Immature natural killer cell (primary cell): Measurements from ENCODE around the gene CD93. TPM values are rescaled to one million over a fixed set of nuclear protein-coding genes. Genes with fewer than 3 reads are reported as not detected.

ENCODE experiments used
- DNase-seq, 3 donors: peaks; one replicate each; pipeline ENCODE4 v3.0.0; 2022; ENCODE audit warnings: mixed read lengths in 1 of 3
- H3K27ac Mint-ChIP-seq, 6 donors: one replicate each; pipeline ENCODE4 v1.8.0; 2020; ENCODE audit warnings: mixed read lengths in 6 of 6, mild to moderate bottlenecking in 5 of 6, inconsistent platforms in 4 of 6, moderate library complexity in 3 of 6
- H3K27me3 Mint-ChIP-seq, 3 donors: one replicate each; pipeline ENCODE4 v1.8.0; 2020 to 2021; ENCODE audit warnings: low read depth in 3 of 3, mild to moderate bottlenecking in 3 of 3, mixed read lengths in 3 of 3, moderate library complexity in 3 of 3, inconsistent platforms in 1 of 3
- H3K36me3 Mint-ChIP-seq, 3 donors: one replicate each; pipeline ENCODE4 v1.8.0; 2020; ENCODE audit warnings: mixed read lengths in 3 of 3, inconsistent platforms in 2 of 3, mild to moderate bottlenecking in 2 of 3
- H3K4me1 Mint-ChIP-seq, 2 donors: one replicate each; pipeline ENCODE4 v1.8.0; 2020; ENCODE audit warnings: inconsistent platforms in 2 of 2, mild to moderate bottlenecking in 2 of 2, mixed read lengths in 2 of 2, moderate library complexity in 1 of 2
- H3K4me3 Mint-ChIP-seq, 5 donors: one replicate each; pipeline ENCODE4 v1.8.0; 2020; ENCODE audit warnings: mild to moderate bottlenecking in 5 of 5, mixed read lengths in 5 of 5, inconsistent platforms in 3 of 5, moderate library complexity in 3 of 5
- H3K9me3 Mint-ChIP-seq, 6 donors: one replicate each; pipeline ENCODE4 v1.8.0; 2020; ENCODE audit warnings: mild to moderate bottlenecking in 6 of 6, mixed read lengths in 6 of 6, inconsistent platforms in 4 of 6, moderate library complexity in 3 of 6
- polyA plus RNA-seq, 3 donors: library from polyadenylated mRNA; unstranded; fragments of 300-500 nt; fragmentation: Illumina TruSeq; gene quantifications; one replicate each; pipeline ENCODE4 v1.2.3, GENCODE V29; 2021

Gene CD93
- polyA plus RNA-seq, 3 donors from 2014 or later: 0.18 to 0.71 TPM; not detected in 1

- no peak overlapping the region for H3K27ac Mint-ChIP-seq
- no peaks in the 10 kb centered on the region for H3K4me1 Mint-ChIP-seq
- DNase-seq: no peak
- H3K9me3 Mint-ChIP-seq: no peaks in the 10 kb centered on the region
- H3K27me3 Mint-ChIP-seq: peaks cover 0 to 7% (median 0%) of the 10 kb centered on the region in 3 donors
- H3K36me3 Mint-ChIP-seq: no peaks in the 10 kb centered on the region
- no peak overlapping the region for H3K4me3 Mint-ChIP-seq
Measured at GRCh38 chr20:23125159-23125558, 39.0 kb upstream of the CD93 start.

DNA sequence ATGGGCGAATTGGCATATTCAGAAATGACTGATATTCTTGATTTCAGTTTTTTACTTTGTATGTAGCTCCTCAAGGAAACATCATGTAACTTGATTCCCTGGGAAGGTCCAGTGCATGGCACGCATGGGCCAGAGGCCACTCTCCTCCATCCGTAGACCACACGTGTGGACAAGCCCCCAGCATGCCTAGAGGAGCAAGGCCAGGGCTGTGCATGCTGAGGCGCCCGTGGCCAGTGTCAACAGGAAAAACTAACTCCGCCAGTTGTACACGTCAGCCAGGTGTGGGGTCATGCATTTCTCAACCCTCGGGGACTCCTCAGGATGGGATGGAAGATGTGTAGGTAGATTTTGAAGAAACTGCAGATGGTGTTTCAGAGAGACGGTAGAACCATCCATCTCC, 37.8 kb upstream of the CD93 start:
- Mint-ChIP-seq H3K4me1 (no peaks in the 10 kb centered on the region), H3K36me3 (no peaks in the 10 kb centered on the region), H3K4me3 (no peak overlapping the region), H3K9me3 (no peaks in the 10 kb centered on the region), H3K27me3 (peaks cover 0 to 7% (median 0%) of the 10 kb centered on the region in 3 donors), H3K27ac (no peak overlapping the region)
- DNase-seq: no peak

- no peak for DNase-seq
- Mint-ChIP-seq H3K4me1 (no peaks in the 10 kb centered on the region), H3K27me3 (peaks cover 0 to 7% (median 0%) of the 10 kb centered on the region in 3 donors), H3K27ac (no peak overlapping the region), H3K9me3 (no peaks in the 10 kb centered on the region), H3K36me3 (no peaks in the 10 kb centered on the region), H3K4me3 (no peak overlapping the region)
Measured at GRCh38 chr20:23122796-23123655, 36.9 kb upstream of the CD93 start.

GRCh38 chr20:23122321-23122720, 36.2 kb upstream of the CD93 start:
- Mint-ChIP-seq H3K27ac (no peak overlapping the region), H3K36me3 (no peaks in the 10 kb centered on the region), H3K4me3 (no peak overlapping the region), H3K27me3 (peaks cover 0 to 7% (median 0%) of the 10 kb centered on the region in 3 donors), H3K9me3 (no peaks in the 10 kb centered on the region), H3K4me1 (no peaks in the 10 kb centered on the region)
- no peak for DNase-seq

DNA sequence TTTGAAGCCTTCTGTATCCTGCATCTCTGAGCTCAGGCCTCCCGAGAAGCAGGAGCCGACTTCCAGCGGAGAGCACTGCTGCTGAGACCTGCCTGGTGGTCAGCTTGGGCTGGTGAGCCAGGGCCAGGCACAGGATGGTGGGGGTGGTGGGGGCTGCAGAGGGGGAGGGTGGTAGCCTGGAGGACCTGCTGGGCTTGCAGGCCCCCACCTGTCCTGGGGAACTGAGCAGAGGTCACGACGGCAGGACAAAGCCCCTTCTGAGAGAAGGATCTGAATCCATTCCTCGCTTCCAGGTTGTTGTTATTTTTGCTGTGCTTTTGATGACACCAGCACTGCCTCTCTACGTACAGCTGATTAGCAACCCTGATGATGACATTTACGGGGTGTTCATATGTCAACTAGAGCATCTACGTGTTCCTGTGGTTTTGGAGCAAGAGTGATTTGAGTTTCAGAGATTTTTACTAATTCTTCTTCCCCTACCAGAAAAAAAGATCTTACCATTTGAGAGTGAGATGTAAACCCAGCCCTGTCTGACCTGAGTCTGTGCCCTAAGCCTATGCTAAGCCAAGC, 35.7 kb upstream of the CD93 start:
- H3K36me3 Mint-ChIP-seq: no peaks in the 10 kb centered on the region
- no peak overlapping the region for H3K4me3 Mint-ChIP-seq
- H3K27ac Mint-ChIP-seq: no peak overlapping the region

GRCh38 chr20:23120936-23121750, 35.0 kb upstream of the CD93 start:
- Mint-ChIP-seq H3K4me3 (no peak overlapping the region), H3K27ac (peak overlapping the region in 1 of 6 donors; percentile 34), H3K9me3 (no peaks in the 10 kb centered on the region), H3K36me3 (no peaks in the 10 kb centered on the region), H3K4me1 (no peaks in the 10 kb centered on the region), H3K27me3 (peaks cover 0 to 8% (median 0%) of the 10 kb centered on the region in 3 donors)
- no peak for DNase-seq

More for the DNA sequence above, 35.7 kb upstream of the CD93 start:
- Mint-ChIP-seq H3K4me1 (no peaks in the 10 kb centered on the region), H3K9me3 (no peaks in the 10 kb centered on the region), H3K27me3 (peaks cover 0 to 8% (median 0%) of the 10 kb centered on the region in 3 donors)
- no peak for DNase-seq

DNA sequence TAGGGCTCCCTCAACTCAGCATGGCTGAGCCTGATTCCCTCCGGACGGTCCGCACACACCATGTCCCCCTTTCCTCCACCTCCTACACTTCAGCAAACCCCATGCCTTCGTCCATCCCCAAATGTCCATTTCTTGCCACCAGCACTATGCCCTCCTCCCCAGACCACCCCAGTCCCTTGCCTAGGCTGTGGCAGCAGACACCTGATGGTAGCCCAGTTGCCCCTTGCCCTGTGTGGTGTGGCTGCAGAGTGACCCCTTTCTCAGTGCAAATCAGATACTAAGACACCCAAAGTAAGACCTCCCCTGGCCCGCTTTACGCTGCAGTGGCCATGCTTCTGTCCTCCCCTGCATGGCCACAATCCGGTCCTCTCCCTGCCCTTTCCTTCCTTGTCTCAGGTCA, 34.1 kb upstream of the CD93 start:
- peak overlapping the region in 1 of 6 donors; percentile 25 for H3K27ac Mint-ChIP-seq
- H3K4me3 Mint-ChIP-seq: no peak overlapping the region
- no peaks in the 10 kb centered on the region for H3K9me3 Mint-ChIP-seq
- H3K4me1 Mint-ChIP-seq: no peaks in the 10 kb centered on the region
- peaks cover 0 to 6% (median 0%) of the 10 kb centered on the region in 3 donors for H3K27me3 Mint-ChIP-seq
- DNase-seq: no peak
- H3K36me3 Mint-ChIP-seq: no peaks in the 10 kb centered on the region

GRCh38 chr20:23119456-23120216, 33.5 kb upstream of the CD93 start:
- Mint-ChIP-seq H3K4me1 (no peaks in the 10 kb centered on the region), H3K9me3 (no peaks in the 10 kb centered on the region), H3K36me3 (no peaks in the 10 kb centered on the region), H3K4me3 (no peak overlapping the region), H3K27me3 (peaks cover 0 to 6% (median 0%) of the 10 kb centered on the region in 3 donors), H3K27ac (no peak overlapping the region)
- no peak for DNase-seq

- Mint-ChIP-seq H3K27ac (no peak overlapping the region), H3K4me1 (no peaks in the 10 kb centered on the region), H3K9me3 (no peaks in the 10 kb centered on the region), H3K4me3 (no peak overlapping the region), H3K27me3 (peaks cover 0 to 6% (median 0%) of the 10 kb centered on the region in 3 donors), H3K36me3 (no peaks in the 10 kb centered on the region)
- no peak for DNase-seq
Measured at GRCh38 chr20:23118766-23119165, 32.6 kb upstream of the CD93 start.

- Mint-ChIP-seq H3K4me3 (no peak overlapping the region), H3K36me3 (no peaks in the 10 kb centered on the region), H3K27me3 (peaks cover 0 to 6% (median 0%) of the 10 kb centered on the region in 3 donors), H3K27ac (no peak overlapping the region), H3K4me1 (no peaks in the 10 kb centered on the region), H3K9me3 (no peaks in the 10 kb centered on the region)
- no peak for DNase-seq
Measured at GRCh38 chr20:23118144-23118543, 32.0 kb upstream of the CD93 start.

DNA sequence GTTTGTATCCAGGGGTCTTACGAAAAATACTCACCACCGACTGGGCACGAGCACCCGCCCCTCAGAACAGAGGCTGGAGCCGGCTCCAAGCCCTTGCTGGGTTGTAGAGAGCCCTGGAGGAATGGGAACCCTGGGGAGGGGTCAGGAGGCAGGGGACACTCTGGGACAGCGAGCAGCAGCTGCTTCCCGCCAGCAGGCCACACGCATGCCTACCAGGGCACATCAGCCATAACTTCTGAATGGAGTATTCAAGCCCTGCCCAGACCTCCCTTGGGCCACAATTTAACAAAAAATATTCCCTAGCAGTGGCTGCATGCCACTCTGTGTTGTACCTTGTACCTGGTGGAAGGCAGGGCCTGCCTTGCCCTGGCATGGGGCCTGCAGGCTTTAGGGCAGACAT, 31.6 kb upstream of the CD93 start:
- Mint-ChIP-seq H3K27me3 (peaks cover 0 to 4% (median 0%) of the 10 kb centered on the region in 3 donors), H3K4me3 (no peak overlapping the region), H3K4me1 (no peaks in the 10 kb centered on the region), H3K9me3 (no peaks in the 10 kb centered on the region), H3K36me3 (no peaks in the 10 kb centered on the region), H3K27ac (no peak overlapping the region)
- no peak for DNase-seq

DNA sequence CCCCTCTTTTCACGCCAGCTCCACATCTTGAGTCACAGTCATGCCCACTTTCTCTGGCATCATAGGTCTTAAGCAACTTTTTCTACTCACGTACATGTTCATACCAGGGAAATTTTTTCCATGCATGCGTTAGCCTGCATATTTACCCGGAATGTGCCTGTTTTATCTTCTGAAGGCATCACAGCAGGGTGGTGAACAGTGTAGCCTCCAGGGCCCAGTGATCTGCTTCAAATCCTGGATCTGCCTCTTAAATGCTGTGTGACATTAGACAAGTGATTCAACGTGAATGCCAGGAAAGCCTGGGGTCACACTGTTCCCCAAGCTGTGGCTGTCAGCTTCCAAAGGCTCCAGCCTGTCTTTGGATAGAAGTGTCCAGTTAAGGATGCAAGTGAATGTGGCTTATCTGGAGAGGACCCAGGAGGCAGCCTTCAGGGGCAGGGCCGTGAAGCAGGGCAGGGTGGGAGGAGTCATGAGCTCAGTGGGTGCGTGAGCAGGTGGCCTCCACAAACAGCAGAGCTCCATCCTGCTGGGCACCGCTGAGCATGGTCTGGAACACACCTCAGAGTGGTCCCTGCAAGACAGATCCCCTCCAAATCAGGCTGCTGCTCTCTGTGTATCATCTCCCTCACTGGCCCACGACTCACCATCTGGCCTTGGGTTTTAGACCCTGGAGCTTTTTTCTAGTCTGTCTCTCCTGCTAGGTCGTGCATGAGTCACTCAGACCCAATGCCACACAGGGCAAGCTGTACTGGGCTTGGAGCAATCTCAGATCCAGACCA, 30.4 kb upstream of the CD93 start:
- Mint-ChIP-seq H3K4me1 (no peaks in the 10 kb centered on the region), H3K4me3 (no peak overlapping the region), H3K36me3 (no peaks in the 10 kb centered on the region)

GRCh38 chr20:23115822-23116221, 29.7 kb upstream of the CD93 start:
- Mint-ChIP-seq H3K9me3 (no peaks in the 10 kb centered on the region), H3K27me3 (peaks cover 0 to 2% (median 0%) of the 10 kb centered on the region in 3 donors), H3K4me1 (no peaks in the 10 kb centered on the region), H3K36me3 (no peaks in the 10 kb centered on the region), H3K4me3 (no peak overlapping the region), H3K27ac (no peak overlapping the region)
- no peak for DNase-seq

More for the DNA sequence above, 30.4 kb upstream of the CD93 start:
- Mint-ChIP-seq H3K9me3 (no peaks in the 10 kb centered on the region), H3K27me3 (peaks cover 0 to 4% (median 0%) of the 10 kb centered on the region in 3 donors), H3K27ac (no peak overlapping the region)
- no peak for DNase-seq
